Measurements from ENCODE around the gene ST13. TPM values are rescaled to one million over a fixed set of nuclear protein-coding genes. Genes with fewer than 3 reads are reported as not detected.
"Not testable (repeated sequence)": the region's sequence is repeated elsewhere in the genome, so short reads cannot be mapped to it uniquely, and the experiment has no call there.

Gene ST13
- total RNA-seq, 2 donors from 2014 or later = 143 to 151 TPM

DNA sequence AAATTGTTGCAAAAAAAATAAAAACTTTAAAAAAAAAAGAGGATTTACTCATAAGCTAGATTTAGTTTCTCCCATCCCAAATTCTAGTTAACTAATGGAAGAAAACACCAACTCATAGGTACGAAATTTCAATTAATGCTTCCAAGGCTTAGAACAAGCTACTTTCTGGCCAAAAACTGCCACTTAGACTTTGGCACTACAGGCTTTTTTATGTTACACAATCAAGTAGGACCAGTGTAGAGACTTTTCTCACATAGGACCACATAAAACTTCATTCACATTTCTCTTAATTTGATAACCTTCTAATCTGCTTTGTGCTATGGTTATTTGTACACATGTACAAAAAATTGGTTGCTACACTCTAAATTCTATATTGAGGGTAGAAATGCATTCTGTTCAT lies 3.1 kb downstream of the ST13 start:
- intact Hi-C loops (cut with DNase I) = no loop called here
- no peak for DNase-seq (ENCODE audit: low spot score)

DNA sequence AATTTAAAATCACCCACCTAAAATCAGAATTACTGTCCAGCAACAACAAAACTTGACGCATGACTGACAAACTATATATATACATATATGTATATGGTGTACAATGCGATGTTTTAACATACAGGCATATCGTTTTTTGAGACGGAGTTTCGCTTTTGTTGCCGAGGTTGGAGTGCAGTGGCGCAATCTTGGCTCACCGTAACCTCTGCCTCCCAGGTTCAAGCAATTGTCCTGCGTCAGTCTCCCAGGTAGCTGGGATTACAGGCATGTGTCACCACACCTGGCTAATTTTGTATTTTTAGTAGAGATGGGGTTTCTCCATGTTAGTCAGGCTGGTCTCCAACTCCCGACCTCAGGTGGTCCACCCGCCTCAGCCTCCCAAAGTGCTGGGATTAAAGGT lies 10.6 kb downstream of the ST13 start:
- intact Hi-C loops (cut with DNase I); DNase-seq (ENCODE audit: low spot score): not testable (repeated sequence)

DNA sequence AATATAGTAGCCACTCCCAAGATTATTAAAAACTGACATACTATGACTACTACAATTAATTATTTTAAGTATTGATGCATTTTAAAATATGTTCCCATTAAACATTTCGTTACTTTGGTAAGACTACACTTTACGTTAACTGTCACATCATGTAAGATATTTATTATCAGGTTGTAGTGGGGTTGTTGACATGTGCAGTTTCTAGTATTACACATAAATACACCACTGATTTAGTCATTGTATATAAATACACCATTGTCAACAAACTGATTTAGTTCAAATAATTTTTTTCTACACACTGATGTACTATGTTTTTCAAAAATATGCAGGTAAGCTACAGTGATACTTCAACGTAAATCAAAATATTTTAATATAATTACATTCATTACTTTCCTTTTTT lies 11.5 kb downstream of the ST13 start:
- no peak for DNase-seq (ENCODE audit: low spot score)
- intact Hi-C loops (cut with DNase I) = no loop called here

DNA sequence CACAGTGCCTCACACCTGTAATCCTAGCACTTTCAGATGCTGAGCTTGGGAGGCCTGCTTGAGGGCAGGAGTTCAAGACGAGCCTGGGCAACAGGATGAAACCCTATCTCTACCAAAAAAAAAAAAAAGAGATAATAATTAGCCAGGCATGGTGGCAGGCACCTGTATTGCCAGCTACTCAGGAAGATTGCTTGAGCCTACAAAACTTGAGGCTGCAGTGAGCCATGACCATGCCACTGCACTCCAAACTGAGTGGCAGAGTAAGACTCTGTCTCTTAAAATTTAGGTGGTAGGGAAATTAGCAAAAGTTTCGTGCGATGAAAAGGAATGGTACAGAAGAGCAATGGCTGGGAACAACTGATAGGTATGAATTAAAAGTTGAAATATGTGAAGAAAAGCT lies 18.0 kb downstream of the ST13 start:
- intact Hi-C loops (cut with DNase I) = no loop called here
- no peak for DNase-seq (ENCODE audit: low spot score)

DNA sequence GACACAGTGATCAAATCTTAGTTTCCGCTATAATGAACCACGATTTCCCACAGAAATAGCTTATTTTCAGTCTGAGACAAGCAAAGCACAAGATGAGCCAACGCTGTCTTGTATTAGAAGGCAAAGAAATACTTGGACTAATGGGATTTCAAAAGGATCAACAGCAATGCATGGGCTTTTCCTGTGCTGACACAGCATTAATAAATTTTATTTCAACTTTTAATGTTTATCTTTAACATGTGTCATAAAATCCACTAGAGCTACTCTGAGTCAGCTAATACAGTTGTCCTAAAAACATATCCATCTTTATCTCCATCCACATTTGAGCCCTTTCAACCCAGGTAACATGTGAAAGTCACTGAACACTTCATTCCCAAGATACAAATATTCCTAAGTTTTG lies 21.8 kb downstream of the ST13 start:
- no peak for DNase-seq (ENCODE audit: low spot score)
- intact Hi-C loops (cut with DNase I) = no loop called here

DNA sequence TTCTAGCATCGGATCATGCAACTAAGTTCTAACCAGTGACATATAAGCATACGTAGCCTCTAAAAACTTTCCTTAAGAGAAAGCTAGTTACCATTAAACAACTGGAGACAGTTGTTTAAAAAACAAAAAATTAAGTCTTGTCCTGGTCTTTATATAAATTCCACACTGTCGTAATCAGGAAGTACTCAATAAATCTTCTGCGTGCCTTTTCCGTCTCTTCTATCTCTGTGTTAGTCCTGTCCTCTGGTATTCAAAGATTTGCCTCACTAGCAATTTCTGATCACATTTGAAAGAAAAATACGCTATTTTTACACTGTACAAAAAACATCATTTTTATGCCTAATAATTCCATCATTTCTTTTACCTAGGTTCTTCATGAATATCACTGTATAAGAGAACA lies 27.3 kb downstream of the ST13 start:
- no peak for DNase-seq (ENCODE audit: low spot score)
- intact Hi-C loops (cut with DNase I) = no loop called here

DNA sequence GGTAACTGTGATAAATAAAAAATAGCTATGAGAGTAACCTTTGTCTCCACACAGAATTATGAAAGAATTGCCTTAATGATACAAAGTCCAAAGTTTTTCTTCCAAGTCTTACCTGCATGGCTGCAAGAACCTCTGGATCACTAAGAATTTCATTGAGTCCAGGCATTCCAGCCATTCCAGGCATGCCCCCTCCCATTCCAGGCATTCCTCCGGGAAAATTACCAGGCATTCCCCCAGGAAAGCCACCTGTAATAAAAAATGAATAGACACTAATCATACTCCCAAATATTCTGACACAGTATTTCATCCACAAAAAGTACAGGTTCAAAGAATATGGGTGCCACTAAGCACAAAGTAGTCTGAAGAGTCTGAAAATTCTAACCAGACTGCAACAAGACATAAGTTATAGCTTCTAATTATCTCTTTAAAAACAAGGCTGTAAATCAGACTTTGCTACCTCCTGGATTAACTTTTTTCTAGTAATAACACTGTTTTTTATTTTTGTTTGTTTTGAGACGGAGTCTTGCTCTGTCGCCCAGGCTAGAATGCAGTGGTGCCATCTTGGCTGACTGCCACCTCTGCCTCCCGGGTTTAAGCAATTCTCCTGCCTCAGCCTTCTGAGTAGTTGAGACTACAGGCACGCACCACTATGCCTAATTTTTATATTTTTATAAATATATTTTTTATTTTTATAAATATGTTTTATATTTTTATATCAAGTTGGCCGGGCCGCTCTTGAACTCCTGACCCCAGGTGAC lies 29.3 kb downstream of the ST13 start:
- intact Hi-C loops (cut with DNase I) = no loop called here
- no peak for DNase-seq (ENCODE audit: low spot score)

DNA sequence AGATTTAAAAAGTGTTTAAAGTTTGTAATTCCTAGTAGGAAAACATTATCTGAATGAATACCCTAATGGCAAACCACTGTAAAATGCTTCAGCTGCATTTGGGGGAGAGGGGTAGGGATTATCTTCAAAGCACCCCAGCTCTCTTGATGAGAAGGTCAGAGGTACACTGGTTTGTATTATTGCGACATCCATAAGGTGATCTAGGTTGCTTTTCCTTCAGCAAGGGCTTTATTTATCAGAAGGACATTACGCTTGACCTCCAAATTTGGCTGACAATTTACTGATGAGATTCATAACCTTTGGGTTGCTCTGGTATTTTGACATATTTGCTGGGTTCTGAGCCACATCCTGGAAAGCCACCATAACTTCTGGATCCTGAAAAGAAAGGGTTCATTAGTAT lies 30.1 kb downstream of the ST13 start:
- intact Hi-C loops (cut with DNase I); DNase-seq (ENCODE audit: low spot score): not testable (repeated sequence)

DNA sequence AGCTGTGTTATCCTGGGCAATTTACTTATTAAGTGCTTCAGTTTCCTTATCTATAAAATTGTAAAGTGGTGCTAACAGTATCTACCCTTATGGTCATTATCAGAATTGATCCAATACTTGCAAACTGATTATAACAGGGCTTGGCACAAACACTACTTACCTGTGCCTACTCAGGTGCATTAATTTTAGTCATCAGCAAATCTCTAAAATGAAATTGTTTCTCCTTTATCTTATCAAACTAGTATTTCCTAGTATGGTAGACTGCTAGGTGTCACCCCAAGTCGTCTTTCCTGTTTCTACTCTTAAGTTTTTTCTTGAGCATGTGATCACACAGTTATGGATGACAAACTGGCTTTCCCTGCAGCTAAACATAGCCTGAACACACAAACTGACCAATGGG lies 33.0 kb downstream of the ST13 start:
- DNase-seq (ENCODE audit: low spot score) = no peak
- intact Hi-C loops (cut with DNase I) = no loop called here

DNA sequence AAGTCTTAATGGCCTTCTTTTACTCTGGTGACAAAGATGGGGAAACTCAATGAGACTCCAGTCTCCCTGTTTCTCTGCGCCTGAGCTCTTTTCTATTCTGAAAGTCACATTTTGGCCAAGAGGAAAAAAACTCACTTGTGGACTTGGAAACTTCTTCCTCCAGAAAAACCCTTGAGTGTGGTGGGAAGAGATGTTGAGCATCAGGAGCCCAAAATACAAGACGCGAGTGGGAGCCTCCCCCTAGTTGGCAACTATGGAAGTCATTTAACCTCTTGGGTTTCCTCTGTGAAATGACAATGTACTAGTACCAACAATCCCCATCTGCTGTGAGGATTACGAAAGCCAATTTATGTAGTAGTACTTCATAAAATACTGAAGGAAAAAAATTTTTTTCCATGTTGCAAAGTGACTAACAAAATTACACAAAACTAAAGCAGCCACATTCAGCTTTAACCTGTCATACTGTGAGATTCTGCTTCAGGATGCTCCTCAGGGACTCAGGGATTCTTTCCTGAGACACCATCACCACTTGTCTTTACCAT lies 36.8 kb downstream of the ST13 start:
- intact Hi-C loops (cut with DNase I) = no loop called here
- no peak for DNase-seq (ENCODE audit: low spot score)

DNA sequence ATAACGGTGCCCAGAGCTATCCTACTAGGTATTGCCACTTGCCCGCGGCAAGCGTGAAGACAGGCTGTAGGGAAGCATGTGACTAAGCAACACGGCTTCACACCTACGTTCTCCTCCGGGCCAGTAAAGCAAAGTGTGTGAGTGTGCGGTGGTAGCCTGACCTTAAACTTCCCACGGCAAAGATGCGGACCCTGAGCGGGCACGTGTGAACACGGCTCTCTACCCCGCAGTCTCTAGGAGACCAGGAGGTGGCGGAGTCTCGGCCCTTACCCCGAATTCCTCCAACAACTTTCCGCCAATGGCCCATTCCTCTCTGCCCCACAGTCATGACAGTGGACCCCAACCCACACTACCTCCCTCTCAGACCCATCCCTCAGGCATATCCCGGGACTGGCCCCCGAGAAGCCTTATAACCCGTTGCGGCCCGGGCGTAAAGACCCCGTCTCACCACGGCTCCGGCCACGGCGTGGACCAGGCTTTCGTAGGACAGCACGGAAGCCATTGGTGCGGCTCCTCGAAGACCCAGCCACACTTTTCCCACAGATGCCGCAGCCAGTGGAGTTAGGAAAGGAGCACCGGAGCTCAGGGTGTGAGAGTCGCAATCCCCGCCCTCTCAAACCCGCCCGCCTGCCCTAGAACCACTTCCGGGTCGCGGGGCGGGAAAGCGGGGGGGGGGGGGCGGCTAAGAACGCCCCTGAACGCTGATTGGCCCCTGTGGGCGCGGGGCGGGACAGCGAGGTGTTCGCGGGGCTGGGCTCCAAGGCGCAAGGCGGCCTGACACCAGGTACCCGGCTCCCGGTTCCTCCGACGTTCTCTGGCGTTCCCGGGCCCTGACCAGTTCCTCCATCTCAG lies 37.5 kb downstream of the ST13 start, which contains the start of gene SLC25A17:
Gene SLC25A17, minus strand, starts transcription at position 600 of the 852 bp plus-strand sequence. Its CDS starts 98 bp downstream, at position 502.
- intact Hi-C loops (cut with DNase I) = no loop called here

DNA sequence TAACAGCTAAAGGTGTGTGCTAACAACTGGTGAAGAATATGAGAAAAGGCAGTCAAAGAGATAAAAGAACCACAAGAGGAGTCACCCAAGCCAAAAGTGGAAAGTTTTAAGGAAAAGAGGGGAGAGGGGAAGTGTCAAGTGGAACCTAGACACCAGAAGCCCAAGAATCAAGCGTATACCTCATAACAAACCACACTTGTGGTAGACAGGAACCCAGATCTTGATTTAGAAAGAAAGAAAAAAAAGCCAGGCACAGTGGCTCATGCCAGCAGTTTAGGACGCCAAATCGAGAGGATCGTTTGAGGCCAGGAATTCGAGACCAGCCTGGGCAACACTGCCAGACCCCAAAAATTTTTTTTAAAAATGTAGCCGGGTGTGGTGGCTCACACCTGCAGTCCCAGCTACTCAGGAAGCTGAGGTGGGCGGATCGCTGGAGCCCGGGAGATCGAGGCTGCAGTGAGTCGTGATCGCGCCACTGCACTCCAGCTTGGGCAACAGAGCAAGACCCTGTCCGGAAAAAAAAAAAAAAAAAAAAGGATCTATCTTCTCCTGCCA lies 38.2 kb downstream of the ST13 start:
- DNase-seq (ENCODE audit: low spot score) = no peak
- intact Hi-C loops (cut with DNase I) = no loop called here

More for the DNA sequence above, 37.5 kb downstream of the ST13 start, which contains the start of gene SLC25A17:
- peak; percentile 95 for DNase-seq (ENCODE audit: low spot score)

DNA sequence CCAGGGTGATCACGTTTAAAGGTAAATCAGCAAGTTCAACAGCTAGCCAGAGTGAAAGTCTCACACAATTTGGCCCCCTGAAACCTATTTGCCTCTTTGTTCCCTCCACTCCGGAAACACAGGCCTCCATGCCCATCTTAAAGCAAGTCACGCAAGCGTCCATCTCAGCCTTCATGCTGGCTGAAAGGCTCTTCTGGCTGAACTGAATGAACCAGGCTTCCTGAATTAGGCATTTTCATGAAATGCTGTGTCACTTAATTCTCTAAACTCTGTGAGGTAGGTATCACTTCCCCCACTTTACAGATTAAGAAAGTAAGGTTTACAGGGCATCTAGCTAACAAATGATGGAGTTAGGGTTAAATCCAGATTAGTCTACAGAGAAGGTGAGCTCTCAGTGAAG lies 38.7 kb downstream of the ST13 start:
- no peak for DNase-seq (ENCODE audit: low spot score)
- intact Hi-C loops (cut with DNase I) = no loop called here

DNA sequence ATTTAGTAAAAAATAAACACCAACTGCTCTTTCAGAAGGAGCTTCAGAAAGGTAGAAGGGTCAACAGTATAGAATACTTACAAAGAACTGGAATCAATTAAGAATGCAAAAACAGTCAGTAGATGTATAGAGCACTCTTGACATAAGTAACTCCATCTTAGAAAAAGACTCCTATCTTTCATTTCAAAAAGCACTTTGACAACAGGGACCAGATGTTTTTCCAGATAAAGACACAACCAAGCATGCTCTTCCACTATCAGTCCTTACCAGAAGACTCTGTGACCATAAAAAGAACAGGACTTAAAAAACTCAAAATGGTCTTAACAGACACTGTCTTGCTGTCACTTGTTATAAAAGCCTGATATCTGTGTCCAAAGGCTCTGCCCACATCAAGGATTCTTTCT lies 42.5 kb downstream of the ST13 start:
- no peak for DNase-seq (ENCODE audit: low spot score)
- intact Hi-C loops (cut with DNase I) = no loop called here

DNA sequence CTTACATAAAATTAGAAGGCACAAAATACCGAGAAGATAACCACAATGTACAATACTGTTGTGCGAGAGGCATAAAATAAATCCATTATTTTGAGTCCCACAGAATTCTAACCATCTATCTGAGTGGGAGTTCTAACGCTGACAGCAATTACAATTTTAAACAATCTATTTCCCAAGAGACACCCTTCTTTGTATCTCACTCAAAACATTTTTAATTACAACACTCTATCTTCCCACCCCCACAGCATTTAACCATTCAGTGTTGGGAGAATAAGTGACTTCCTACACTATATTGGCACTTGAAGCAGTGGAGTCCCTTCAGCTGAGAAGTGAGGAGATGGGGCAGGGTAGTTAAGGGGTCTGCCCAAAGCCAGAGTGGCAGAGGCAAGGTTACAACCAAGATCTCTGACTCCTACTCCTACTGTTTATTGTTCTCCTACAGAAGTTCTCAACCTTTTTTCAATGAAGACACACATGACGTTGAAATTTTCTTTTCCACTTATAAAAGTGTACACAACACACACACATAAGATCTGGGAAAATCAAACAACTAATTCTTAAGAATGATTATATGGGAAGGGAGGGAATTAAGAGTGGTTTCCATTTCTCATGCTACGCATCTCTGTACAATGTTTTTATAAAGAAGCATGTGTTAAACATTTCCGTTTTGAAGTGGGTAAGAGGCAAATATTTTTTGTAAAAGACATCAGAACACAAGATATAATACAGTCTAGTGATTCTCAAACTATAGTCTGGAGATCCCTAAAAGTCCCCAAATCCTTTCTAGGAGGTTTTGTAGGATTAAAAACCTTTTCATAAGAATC lies 48.2 kb downstream of the ST13 start:
- no peak for DNase-seq (ENCODE audit: low spot score)
- intact Hi-C loops (cut with DNase I) = no loop called here

DNA sequence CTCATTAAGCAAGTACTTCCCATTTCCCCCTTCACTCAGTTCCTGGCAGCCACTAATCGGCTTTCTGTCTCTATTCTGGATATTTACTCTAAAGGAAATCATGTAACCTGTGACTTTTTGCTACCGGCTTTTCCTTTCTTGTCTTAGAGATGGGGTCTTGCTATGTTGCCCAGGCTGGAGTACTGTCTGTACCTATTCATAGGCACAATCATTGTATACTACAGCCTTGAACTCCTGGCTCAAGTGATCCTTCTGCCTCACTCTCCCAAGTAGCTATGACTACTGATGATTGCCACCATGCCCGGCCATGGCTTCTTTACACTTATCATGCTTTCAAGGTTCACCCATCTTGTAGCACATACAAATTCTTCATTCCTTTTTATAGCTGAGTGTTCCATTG lies 49.7 kb downstream of the ST13 start:
- intact Hi-C loops (cut with DNase I) = no loop called here
- no peak for DNase-seq (ENCODE audit: low spot score)

DNA sequence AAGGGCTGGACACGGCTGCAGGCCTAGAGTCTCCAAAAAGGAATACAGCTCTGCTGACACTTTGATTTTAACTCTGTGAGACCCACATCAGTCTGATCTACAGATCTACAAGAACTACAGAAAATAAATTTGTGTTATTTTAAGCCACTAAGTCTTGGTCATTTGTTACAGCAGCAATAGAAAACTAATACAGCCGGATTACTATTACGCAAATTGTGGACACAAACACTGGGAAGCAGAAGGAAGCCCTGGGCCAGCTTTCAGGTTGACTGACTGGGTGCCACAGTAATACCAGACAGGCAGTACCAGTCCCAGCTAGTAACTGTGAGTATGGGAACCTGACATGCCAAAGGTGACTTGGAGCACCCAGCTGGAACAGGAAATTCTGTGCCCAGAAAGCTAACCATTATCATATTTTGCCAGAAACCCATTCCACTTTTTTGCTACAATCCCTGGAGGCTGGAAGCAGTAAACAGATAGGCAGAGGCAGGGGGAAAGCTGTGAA lies 50.7 kb downstream of the ST13 start:
- intact Hi-C loops (cut with DNase I) = no loop called here
- no peak for DNase-seq (ENCODE audit: low spot score)

DNA sequence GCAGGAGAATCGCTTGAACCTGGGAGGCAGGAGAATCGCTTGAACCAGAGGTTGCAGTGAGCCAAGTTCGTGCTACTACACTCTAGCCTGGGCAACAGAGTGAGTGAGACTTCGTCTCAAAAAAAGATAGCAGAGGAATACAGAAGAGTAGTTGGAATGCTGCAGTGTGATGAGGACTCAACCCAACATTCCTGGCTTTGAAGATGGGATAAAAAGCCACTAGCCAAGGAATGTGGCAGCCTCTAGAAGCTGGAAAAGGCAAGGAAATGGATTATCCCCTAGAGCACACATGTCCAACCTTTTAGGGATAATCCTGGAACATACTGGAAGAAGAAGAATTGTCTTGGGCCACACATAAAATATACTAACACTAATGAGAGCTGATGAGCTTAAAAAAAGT lies 51.2 kb downstream of the ST13 start:
- no peak for DNase-seq (ENCODE audit: low spot score)
- intact Hi-C loops (cut with DNase I) = no loop called here

DNA sequence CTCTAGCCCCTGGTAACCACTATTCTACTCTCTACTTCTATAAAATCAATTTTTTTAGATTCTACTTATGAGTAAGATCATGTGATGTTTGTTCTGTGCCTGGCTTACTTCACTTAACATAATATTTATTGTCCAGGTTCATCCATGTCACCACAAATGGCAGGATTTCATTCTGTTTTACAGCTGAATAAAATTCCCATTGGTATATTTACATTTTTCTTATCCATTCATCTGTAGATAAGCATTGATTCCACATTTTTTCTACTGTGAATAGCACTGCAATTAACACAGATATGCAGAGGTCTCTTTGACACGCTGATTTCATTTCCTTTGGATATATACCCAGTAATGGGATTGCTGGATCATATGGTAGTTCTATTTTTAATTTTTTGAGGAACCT lies 53.1 kb downstream of the ST13 start:
- no peak for DNase-seq (ENCODE audit: low spot score)
- intact Hi-C loops (cut with DNase I) = loop anchor here in 1 of 2 donors (5.0 kb wide), 1 partner anchor 136 kb away; no protein-coding TSS in a partner anchor

Measured in posterior vena cava (tissue), 2 donors.